Astrocyte (in vitro differentiated cells and primary cell): ENCODE results near the gene FAM168A. TPM values are rescaled to one million over a fixed set of nuclear protein-coding genes. Genes with fewer than 3 reads are reported as not detected.

Source experiments
- DNase-seq: peaks from one replicate; pipeline ENCODE4 v3.0.0-alpha.2; 2010; ENCODE audit warnings: low read depth
- FAIRE-seq: peaks from 2 replicates; lab custom pipeline; 2011; peaks lifted over from hg19 to GRCh38; lab: Jason Lieb, UNC
- H2AFZ ChIP-seq: 2 replicates; pipeline ENCODE4 v1.6.0; 2012; ENCODE audit warnings: low read depth, low read length, inconsistent platforms
- H3K27ac ChIP-seq: 2 replicates; pipeline ENCODE4 v1.5.1; 2011; ENCODE audit warnings: low read depth, low read length, inconsistent platforms
- H3K27me3 ChIP-seq: 2 replicates; pipeline ENCODE4 v1.6.0; 2011; ENCODE audit warnings: low read length, inconsistent platforms; ENCODE audit not compliant: insufficient read depth
- H3K36me3 ChIP-seq: 2 replicates; pipeline ENCODE4 v1.5.1; 2011; ENCODE audit warnings: low read length, inconsistent platforms; ENCODE audit not compliant: insufficient read depth
- H3K4me1 ChIP-seq: 2 replicates; pipeline ENCODE4 v1.5.1; 2011; ENCODE audit warnings: low read length, inconsistent platforms; ENCODE audit not compliant: insufficient read depth
- H3K4me2 ChIP-seq: 2 replicates; pipeline ENCODE4 v1.6.0; 2012; ENCODE audit warnings: low read length, inconsistent platforms
- H3K4me3 ChIP-seq: 2 replicates; pipeline ENCODE4 v1.5.1; 2011; ENCODE audit warnings: low read depth, mild to moderate bottlenecking, low read length, inconsistent platforms; ENCODE audit not compliant: insufficient read depth
- H3K79me2 ChIP-seq: 2 replicates; pipeline ENCODE4 v1.6.0; 2012; ENCODE audit warnings: mild to moderate bottlenecking, low read length, inconsistent platforms; ENCODE audit not compliant: insufficient read depth
- H3K9ac ChIP-seq: 2 replicates; pipeline ENCODE4 v1.6.0; 2012; ENCODE audit warnings: mild to moderate bottlenecking, low read length, inconsistent platforms
- H3K9me3 ChIP-seq: 2 replicates; pipeline ENCODE4 v1.5.1; 2012; ENCODE audit warnings: low read depth, mild to moderate bottlenecking, low read length, inconsistent platforms; ENCODE audit not compliant: insufficient read depth
- H4K20me1 ChIP-seq: 2 replicates; pipeline ENCODE4 v1.6.0; 2012; ENCODE audit warnings: low read length, inconsistent platforms; ENCODE audit not compliant: insufficient read depth
- H3K27ac Mint-ChIP-seq: one replicate; pipeline ENCODE4 v1.8.0; 2021; ENCODE audit warnings: mild to moderate bottlenecking, mixed read lengths; ENCODE audit not compliant: unreplicated experiment
- H3K27me3 Mint-ChIP-seq: one replicate; pipeline ENCODE4 v1.8.0; 2021; ENCODE audit warnings: low read depth, mixed read lengths; ENCODE audit not compliant: unreplicated experiment
- H3K36me3 Mint-ChIP-seq: one replicate; pipeline ENCODE4 v1.8.0; 2021; ENCODE audit warnings: low read depth, mixed read lengths; ENCODE audit not compliant: unreplicated experiment
- H3K4me1 Mint-ChIP-seq: one replicate; pipeline ENCODE4 v1.8.0; 2021; ENCODE audit warnings: low read depth, mixed read lengths; ENCODE audit not compliant: unreplicated experiment
- H3K4me3 Mint-ChIP-seq: one replicate; pipeline ENCODE4 v1.8.0; 2021; ENCODE audit warnings: mild to moderate bottlenecking, moderate library complexity, mixed read lengths; ENCODE audit not compliant: unreplicated experiment
- H3K9me3 Mint-ChIP-seq: one replicate; pipeline ENCODE4 v1.8.0; 2021; ENCODE audit warnings: mild to moderate bottlenecking, mixed read lengths; ENCODE audit not compliant: unreplicated experiment
- EZH2 ChIP-seq: IDR thresholded peaks from 2 replicates; pipeline ENCODE4 v1.6.1; 2012; ENCODE audit warnings: mild to moderate bottlenecking, low read length, inconsistent platforms; ENCODE audit not compliant: insufficient read depth
- total RNA-seq: library from RNA; stranded (reverse); gene quantifications from 2 replicates; pipeline ENCODE4 v1.2.1, GENCODE V29; 2021
- TF ChIP-seq, protein P1 (sequence below): IDR thresholded peaks from 2 replicates; pipeline ENCODE4 v1.5.1; 2011; ENCODE audit warnings: low read depth, mild to moderate bottlenecking, inconsistent platforms, low read length, moderate library complexity; ENCODE audit not compliant: insufficient read depth

The FAM168A gene
- total RNA-seq, 1 donor from 2014 or later = 44.8 TPM

DNA sequence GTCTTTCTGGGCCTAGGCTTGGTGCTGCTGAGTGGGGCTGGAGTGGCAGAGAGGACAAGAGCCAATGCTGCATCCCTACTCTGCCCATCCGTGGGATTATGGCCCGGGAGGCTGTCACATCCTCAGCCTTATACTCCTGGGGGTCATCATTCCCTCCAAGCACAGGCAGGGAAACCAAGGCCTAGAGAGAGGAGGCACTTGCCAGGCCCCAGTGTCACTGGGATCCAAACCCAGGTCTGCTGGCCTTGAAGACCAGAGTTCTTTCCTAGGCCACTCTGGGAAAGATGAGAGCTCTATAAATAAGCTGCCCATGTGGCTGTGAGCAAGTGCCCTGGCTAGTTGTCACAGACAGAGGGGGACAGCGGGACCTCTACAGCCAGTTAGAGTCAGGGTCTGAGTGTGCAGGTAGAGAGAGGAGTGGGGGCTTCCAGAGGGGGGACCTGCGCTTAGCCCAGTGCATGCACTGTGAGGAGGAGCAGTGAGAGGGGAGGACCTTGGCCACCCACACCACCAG is 217.0 kb downstream of the FAM168A start:
- TF ChIP-seq, protein P1, sequence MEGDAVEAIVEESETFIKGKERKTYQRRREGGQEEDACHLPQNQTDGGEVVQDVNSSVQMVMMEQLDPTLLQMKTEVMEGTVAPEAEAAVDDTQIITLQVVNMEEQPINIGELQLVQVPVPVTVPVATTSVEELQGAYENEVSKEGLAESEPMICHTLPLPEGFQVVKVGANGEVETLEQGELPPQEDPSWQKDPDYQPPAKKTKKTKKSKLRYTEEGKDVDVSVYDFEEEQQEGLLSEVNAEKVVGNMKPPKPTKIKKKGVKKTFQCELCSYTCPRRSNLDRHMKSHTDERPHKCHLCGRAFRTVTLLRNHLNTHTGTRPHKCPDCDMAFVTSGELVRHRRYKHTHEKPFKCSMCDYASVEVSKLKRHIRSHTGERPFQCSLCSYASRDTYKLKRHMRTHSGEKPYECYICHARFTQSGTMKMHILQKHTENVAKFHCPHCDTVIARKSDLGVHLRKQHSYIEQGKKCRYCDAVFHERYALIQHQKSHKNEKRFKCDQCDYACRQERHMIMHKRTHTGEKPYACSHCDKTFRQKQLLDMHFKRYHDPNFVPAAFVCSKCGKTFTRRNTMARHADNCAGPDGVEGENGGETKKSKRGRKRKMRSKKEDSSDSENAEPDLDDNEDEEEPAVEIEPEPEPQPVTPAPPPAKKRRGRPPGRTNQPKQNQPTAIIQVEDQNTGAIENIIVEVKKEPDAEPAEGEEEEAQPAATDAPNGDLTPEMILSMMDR = no peak
- TF ChIP-seq EZH2 = no peak
- H3K9me3 ChIP-seq = no peaks in the 10 kb centered on the region
- H3K36me3 ChIP-seq = no peaks in the 10 kb centered on the region
- DNase-seq (no peak), FAIRE-seq (no peak)
- H3K4me1 ChIP-seq = peaks cover 14% of the 10 kb centered on the region
- Mint-ChIP-seq H3K4me1 (peaks cover 9% of the 10 kb centered on the region), H3K36me3 (no peaks in the 10 kb centered on the region), H3K9me3 (no peaks in the 10 kb centered on the region), H3K4me3 (no peak overlapping the region), H3K27ac (no peak overlapping the region), H3K27me3 (no peaks in the 10 kb centered on the region)
- no peak overlapping the region for H3K4me3 ChIP-seq
- peaks cover 93% of the 10 kb centered on the region for H3K79me2 ChIP-seq
- H3K27me3 ChIP-seq = no peaks in the 10 kb centered on the region
- H3K9ac ChIP-seq = no peak overlapping the region
- H3K4me2 ChIP-seq = no peak overlapping the region
- no peak overlapping the region for H2AFZ ChIP-seq
- peaks cover 83% of the 10 kb centered on the region for H4K20me1 ChIP-seq
- H3K27ac ChIP-seq = no peak overlapping the region

DNA sequence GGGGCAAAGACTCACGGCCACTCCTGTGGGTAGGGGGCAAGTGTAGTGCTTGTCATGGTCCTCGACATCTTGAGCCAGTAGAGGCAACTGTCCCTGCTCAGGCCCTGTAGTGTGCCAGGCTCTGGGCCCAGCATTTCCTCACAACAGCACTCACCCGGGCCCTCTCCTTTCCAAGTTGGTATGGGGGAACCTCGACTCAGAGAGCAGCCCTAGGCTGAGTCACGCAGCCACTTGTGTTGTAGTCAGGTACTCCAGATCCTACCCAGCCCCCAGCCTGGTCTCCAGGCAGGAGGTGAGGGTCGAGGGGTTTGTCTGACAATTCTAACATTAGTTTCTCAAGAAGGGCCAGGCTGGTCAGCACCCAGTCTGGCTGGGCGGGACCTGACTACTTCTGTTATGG is 217.6 kb downstream of the FAM168A start:
- Histone ChIP-seq H3K9ac (no peak overlapping the region), H2AFZ (no peak overlapping the region), H3K27me3 (no peaks in the 10 kb centered on the region), H3K36me3 (no peaks in the 10 kb centered on the region), H4K20me1 (peaks cover 77% of the 10 kb centered on the region), H3K79me2 (peaks cover 87% of the 10 kb centered on the region), H3K4me3 (no peak overlapping the region), H3K27ac (no peak overlapping the region), H3K4me1 (peaks cover 11% of the 10 kb centered on the region), H3K4me2 (no peak overlapping the region), H3K9me3 (no peaks in the 10 kb centered on the region)
- TF ChIP-seq, protein P1 = no peak
- TF ChIP-seq EZH2 = no peak
- H3K9me3 Mint-ChIP-seq = no peaks in the 10 kb centered on the region
- no peak overlapping the region for H3K27ac Mint-ChIP-seq
- FAIRE-seq (no peak), DNase-seq (no peak)
- peaks cover 4% of the 10 kb centered on the region for H3K4me1 Mint-ChIP-seq
- no peaks in the 10 kb centered on the region for H3K36me3 Mint-ChIP-seq
- H3K27me3 Mint-ChIP-seq = no peaks in the 10 kb centered on the region
- no peak overlapping the region for H3K4me3 Mint-ChIP-seq

DNA sequence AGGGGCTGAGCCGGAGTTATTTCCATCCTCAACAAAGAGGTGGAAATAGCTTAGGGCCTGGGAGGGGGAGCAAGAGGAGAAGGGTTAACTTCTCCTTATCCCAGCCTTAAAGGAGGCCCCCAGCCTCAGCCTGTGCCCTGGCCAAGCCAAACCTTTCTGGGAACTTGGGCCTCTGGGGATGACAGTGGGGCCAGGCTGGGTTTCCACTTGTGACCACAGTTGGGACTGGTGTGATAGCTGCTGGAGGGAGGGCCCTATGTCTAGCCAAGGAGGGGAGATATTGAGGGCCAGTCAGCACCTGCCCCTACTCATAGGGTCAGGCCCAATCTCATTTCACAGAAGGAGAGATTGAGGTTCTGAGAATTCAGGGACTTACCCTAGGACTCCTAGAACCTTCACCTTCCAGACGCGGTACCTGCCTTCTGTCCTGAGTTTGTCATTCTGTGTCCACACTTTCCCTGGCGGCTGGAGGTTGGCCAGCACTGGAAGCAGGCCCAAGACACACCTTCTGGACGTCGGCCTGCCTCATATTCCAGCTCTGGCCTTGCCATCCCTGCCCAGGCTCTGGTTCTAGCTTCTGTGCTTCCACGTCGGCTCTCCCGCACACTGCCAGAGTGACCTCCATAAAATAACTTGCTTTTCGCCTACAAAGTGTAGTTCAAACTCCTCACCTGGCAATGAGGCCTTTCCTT is 218.6 kb downstream of the FAM168A start:
- Histone ChIP-seq H3K9me3 (no peaks in the 10 kb centered on the region), H3K4me2 (no peak overlapping the region), H3K79me2 (peaks cover 78% of the 10 kb centered on the region), H3K36me3 (no peaks in the 10 kb centered on the region), H4K20me1 (peaks cover 67% of the 10 kb centered on the region), H3K27me3 (no peaks in the 10 kb centered on the region), H3K4me3 (no peak overlapping the region), H2AFZ (no peak overlapping the region), H3K9ac (no peak overlapping the region), H3K4me1 (peaks cover 8% of the 10 kb centered on the region), H3K27ac (no peak overlapping the region)
- FAIRE-seq (no peak), DNase-seq (no peak)
- Mint-ChIP-seq H3K36me3 (no peaks in the 10 kb centered on the region), H3K27ac (no peak overlapping the region), H3K4me3 (no peak overlapping the region), H3K9me3 (no peaks in the 10 kb centered on the region), H3K4me1 (peaks cover 3% of the 10 kb centered on the region), H3K27me3 (no peaks in the 10 kb centered on the region)
- TF ChIP-seq, protein P1 = no peak
- no peak for TF ChIP-seq EZH2
